Keratinocyte (primary cell): ENCODE results near the gene SBSN.

Experiments
- EZH2 ChIP-seq: IDR thresholded peaks from one replicate; pipeline ENCODE4 v1.6.1; 2012; ENCODE audit warnings: inconsistent platforms, mild to moderate bottlenecking, low read length, moderate library complexity
- TF ChIP-seq, protein P1 (sequence below), 3 experiments: IDR thresholded peaks in 1 of 3; conservative IDR thresholded peaks in 1 of 3; optimal IDR thresholded peaks in 1 of 3; 2 replicates in 2 of 3; 3 replicates in 1 of 3; pipeline versions ENCODE3 to v1.5.1; 2011; ENCODE audit warnings: low read length in 3 of 3, mild to moderate bottlenecking in 3 of 3, moderate library complexity in 2 of 3, control low read depth in 1 of 3, inconsistent platforms in 1 of 3; ENCODE audit not compliant: insufficient read depth in 2 of 3; ENCODE audit errors: extremely low read depth in 1 of 3

DNA sequence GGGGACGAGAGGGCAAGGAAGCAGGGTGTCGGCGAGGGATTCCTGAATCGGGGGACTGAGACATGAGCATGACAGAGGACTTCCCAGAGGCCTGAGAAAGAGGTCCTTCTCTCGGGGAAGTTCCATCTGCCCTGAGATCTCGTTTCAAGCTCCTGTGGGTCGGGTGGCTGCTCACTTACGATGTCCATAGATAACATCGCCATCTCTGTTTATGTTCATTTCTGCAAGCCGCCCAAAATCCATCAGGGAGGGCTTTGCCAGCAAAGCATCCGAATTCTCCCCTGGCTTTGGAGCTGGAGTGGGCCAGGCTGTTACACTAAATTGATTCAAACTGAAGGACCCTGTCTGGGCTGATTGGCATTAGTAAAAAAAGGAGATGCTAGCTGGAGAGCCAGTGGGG lies 20.6 kb downstream of the SBSN start:
- TF ChIP-seq, protein P1, sequence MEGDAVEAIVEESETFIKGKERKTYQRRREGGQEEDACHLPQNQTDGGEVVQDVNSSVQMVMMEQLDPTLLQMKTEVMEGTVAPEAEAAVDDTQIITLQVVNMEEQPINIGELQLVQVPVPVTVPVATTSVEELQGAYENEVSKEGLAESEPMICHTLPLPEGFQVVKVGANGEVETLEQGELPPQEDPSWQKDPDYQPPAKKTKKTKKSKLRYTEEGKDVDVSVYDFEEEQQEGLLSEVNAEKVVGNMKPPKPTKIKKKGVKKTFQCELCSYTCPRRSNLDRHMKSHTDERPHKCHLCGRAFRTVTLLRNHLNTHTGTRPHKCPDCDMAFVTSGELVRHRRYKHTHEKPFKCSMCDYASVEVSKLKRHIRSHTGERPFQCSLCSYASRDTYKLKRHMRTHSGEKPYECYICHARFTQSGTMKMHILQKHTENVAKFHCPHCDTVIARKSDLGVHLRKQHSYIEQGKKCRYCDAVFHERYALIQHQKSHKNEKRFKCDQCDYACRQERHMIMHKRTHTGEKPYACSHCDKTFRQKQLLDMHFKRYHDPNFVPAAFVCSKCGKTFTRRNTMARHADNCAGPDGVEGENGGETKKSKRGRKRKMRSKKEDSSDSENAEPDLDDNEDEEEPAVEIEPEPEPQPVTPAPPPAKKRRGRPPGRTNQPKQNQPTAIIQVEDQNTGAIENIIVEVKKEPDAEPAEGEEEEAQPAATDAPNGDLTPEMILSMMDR (optimal IDR thresholded peaks at IDR 0.05 in 1 of 3, IDR thresholded peaks at IDR 0.05 in 1 of 3, conservative IDR thresholded peaks at IDR 0.05 in 1 of 3; ENCODE audit: extremely low read depth in 1 of 3, insufficient read depth in 2 of 3, low read length in 3 of 3), result no peak
- TF ChIP-seq EZH2, result no peak
